Right lung (tissue), 5 donors: ENCODE measurements around the gene ANKRD29. TPM values are rescaled to one million over a fixed set of nuclear protein-coding genes. Genes with fewer than 3 reads are reported as not detected.
"Not testable (repeated sequence)": the region's sequence is repeated elsewhere in the genome, so short reads cannot be mapped to it uniquely, and the experiment has no call there.

Experiments used
- DNase-seq, 2 donors: peaks; one replicate each; pipeline ENCODE4 v3.0.0-alpha.2; 2013
- polyA plus RNA-seq, 5 donors: library from polyadenylated mRNA; unstranded; fragments of 120-200 nt; gene quantifications; one replicate each; pipeline versions ENCODE4 v1.2.1 to v1.2.3, GENCODE V29; 2013; ENCODE audit warnings: inconsistent platforms in 1 of 5, low replicate concordance in 1 of 5; ENCODE audit not compliant: insufficient read length in 5 of 5, insufficient read depth in 1 of 5

The ANKRD29 gene
- polyA plus RNA-seq, 5 donors = 38.0 to 73.8 (median 57.7) TPM

- DNase-seq = no peak
These were observed 14.3 kb downstream of the ANKRD29 start for GRCh38 chr18:23648456-23648855.

- no peak for DNase-seq
These were observed 16.4 kb downstream of the ANKRD29 start for GRCh38 chr18:23646282-23646681.

- no peak for DNase-seq
These were observed 17.0 kb downstream of the ANKRD29 start for GRCh38 chr18:23645568-23646175.

- DNase-seq = no peak
These were observed 18.8 kb downstream of the ANKRD29 start for GRCh38 chr18:23643815-23644490.

- DNase-seq = no peak
These were observed 20.6 kb downstream of the ANKRD29 start for GRCh38 chr18:23641937-23642666.

- DNase-seq = no peak
These were observed 21.5 kb downstream of the ANKRD29 start for GRCh38 chr18:23641143-23641720.

GRCh38 chr18:23640052-23640451 lies 22.7 kb downstream of the ANKRD29 start:
- DNase-seq = no peak

- not testable (repeated sequence) for DNase-seq
These were observed 26.3 kb downstream of the ANKRD29 start for GRCh38 chr18:23636433-23636832.

GRCh38 chr18:23636071-23636399 lies 26.7 kb downstream of the ANKRD29 start:
- DNase-seq = no peak

- no peak for DNase-seq
These were observed 27.2 kb downstream of the ANKRD29 start for GRCh38 chr18:23635283-23636070.

- no peak for DNase-seq
These were observed 28.0 kb downstream of the ANKRD29 start for GRCh38 chr18:23634692-23635091.

GRCh38 chr18:23632615-23633014 lies 30.1 kb downstream of the ANKRD29 start:
- no peak for DNase-seq

- no peak for DNase-seq
These were observed 31.0 kb downstream of the ANKRD29 start for GRCh38 chr18:23631746-23632145.

- DNase-seq = no peak
These were observed 31.4 kb downstream of the ANKRD29 start for GRCh38 chr18:23631312-23631711.

GRCh38 chr18:23629444-23629946 lies 33.2 kb downstream of the ANKRD29 start:
- peak in 1 of 2 donors; percentile 44 for DNase-seq

GRCh38 chr18:23627970-23628369 lies 34.7 kb downstream of the ANKRD29 start:
- no peak for DNase-seq

GRCh38 chr18:23627321-23627720 lies 35.4 kb downstream of the ANKRD29 start:
- no peak for DNase-seq

- no peak for DNase-seq
These were observed 36.0 kb downstream of the ANKRD29 start for GRCh38 chr18:23626451-23627279.

- no peak for DNase-seq
These were observed 39.7 kb downstream of the ANKRD29 start for GRCh38 chr18:23623040-23623439.

GRCh38 chr18:23619388-23619881 lies 43.3 kb downstream of the ANKRD29 start:
- peak; percentile 18 to 29 for DNase-seq
